Cardiac fibroblast (primary cell): ENCODE results near the gene ZFYVE16.

Experiments used
- DNase-seq, 2 donors: peaks; one replicate each; pipeline versions ENCODE4 v3.0.0 to v3.0.0-alpha.2; 2010; ENCODE audit warnings: low read depth in 2 of 2
- H3K4me3 ChIP-seq, 2 donors: replicated peaks in 1 of 2; 1 replicate in 1 of 2; 2 replicates in 1 of 2; pipeline ENCODE4 v1.5.1; 2011; ENCODE audit warnings: low read depth in 2 of 2, low read length in 2 of 2, mild to moderate bottlenecking in 2 of 2, moderate library complexity in 1 of 2
- CTCF ChIP-seq: IDR thresholded peaks from one replicate; pipeline ENCODE4 v1.5.1; 2011; ENCODE audit warnings: low read depth, mild to moderate bottlenecking, low read length, inconsistent platforms

The ZFYVE16 gene

GRCh38 chr5:80503641-80504040 is 95.8 kb downstream of the ZFYVE16 start:
- TF ChIP-seq CTCF, result no peak
- no peak overlapping the region for H3K4me3 ChIP-seq
- no peak for DNase-seq

- no peak for DNase-seq
- TF ChIP-seq CTCF, result no peak
- no peak overlapping the region for H3K4me3 ChIP-seq
Measured at GRCh38 chr5:80504833-80505232, 97.0 kb downstream of the ZFYVE16 start.

GRCh38 chr5:80507663-80508062 is 99.8 kb downstream of the ZFYVE16 start:
- no peak for TF ChIP-seq CTCF
- DNase-seq, result no peak
- H3K4me3 ChIP-seq, result no peak overlapping the region

GRCh38 chr5:80508844-80509243 is 101.0 kb downstream of the ZFYVE16 start:
- H3K4me3 ChIP-seq, result no peak overlapping the region
- DNase-seq, result no peak
- no peak for TF ChIP-seq CTCF

- no peak overlapping the region for H3K4me3 ChIP-seq
- no peak for TF ChIP-seq CTCF
- no peak for DNase-seq
Measured at GRCh38 chr5:80509362-80509761, 101.5 kb downstream of the ZFYVE16 start.

- no peak for TF ChIP-seq CTCF
- H3K4me3 ChIP-seq, result no peak overlapping the region
- DNase-seq, result peak; percentile 56 to 94
Measured at GRCh38 chr5:80516826-80517225, 109.0 kb downstream of the ZFYVE16 start.
